ENCODE results near the gene NFIA.
"Not testable (repeated sequence)": the region's sequence is repeated elsewhere in the genome, so short reads cannot be mapped to it uniquely, and the experiment has no call there.

NFIA gene

GRCh38 chr1:61109158-61109557 is 26.8 kb downstream of the NFIA start:
- no peak for FAIRE-seq

- no peak for FAIRE-seq
Observed at GRCh38 chr1:61109910-61110309, 27.5 kb downstream of the NFIA start.

- FAIRE-seq: no peak
Observed at GRCh38 chr1:61110554-61110953, 28.2 kb downstream of the NFIA start.

- no peak for FAIRE-seq
Observed at GRCh38 chr1:61111084-61112004, 29.0 kb downstream of the NFIA start.

- FAIRE-seq: no peak
Observed at GRCh38 chr1:61114178-61114870, 32.0 kb downstream of the NFIA start.

GRCh38 chr1:61115436-61115835 is 33.1 kb downstream of the NFIA start:
- no peak for FAIRE-seq

- FAIRE-seq: no peak
Observed at GRCh38 chr1:61116421-61116820, 34.1 kb downstream of the NFIA start.

GRCh38 chr1:61117283-61117682 is 34.9 kb downstream of the NFIA start:
- FAIRE-seq: no peak

- no peak for FAIRE-seq
Observed at GRCh38 chr1:61119085-61119484, 36.7 kb downstream of the NFIA start.

- no peak for FAIRE-seq
Observed at GRCh38 chr1:61120246-61120840, 38.0 kb downstream of the NFIA start.

GRCh38 chr1:61120998-61121397 is 38.6 kb downstream of the NFIA start:
- FAIRE-seq: no peak

GRCh38 chr1:61121631-61122030 is 39.3 kb downstream of the NFIA start:
- no peak for FAIRE-seq

GRCh38 chr1:61122389-61122788 is 40.0 kb downstream of the NFIA start:
- no peak for FAIRE-seq

GRCh38 chr1:61123326-61123725 is 41.0 kb downstream of the NFIA start:
- FAIRE-seq: no peak

- FAIRE-seq: no peak
Observed at GRCh38 chr1:61124078-61124477, 41.7 kb downstream of the NFIA start.

GRCh38 chr1:61124696-61125095 is 42.3 kb downstream of the NFIA start:
- no peak for FAIRE-seq

- no peak for FAIRE-seq
Observed at GRCh38 chr1:61125263-61125662, 42.9 kb downstream of the NFIA start.

GRCh38 chr1:61125895-61126294 is 43.5 kb downstream of the NFIA start:
- FAIRE-seq: no peak

- FAIRE-seq: not testable (repeated sequence)
Observed at GRCh38 chr1:61126843-61127242, 44.5 kb downstream of the NFIA start.

GRCh38 chr1:61130338-61131000 is 48.1 kb downstream of the NFIA start:
- FAIRE-seq: no peak

- FAIRE-seq: no peak
Observed at GRCh38 chr1:61131248-61131647, 48.9 kb downstream of the NFIA start.

- no peak for FAIRE-seq
Observed at GRCh38 chr1:61131716-61132115, 49.4 kb downstream of the NFIA start.

GRCh38 chr1:61132176-61132638 is 49.8 kb downstream of the NFIA start:
- FAIRE-seq: no peak

Data from TTC549 (cell line).